Measurements from ENCODE around the gene ITIH1.
"Not testable (repeated sequence)": the region's sequence is repeated elsewhere in the genome, so short reads cannot be mapped to it uniquely, and the experiment has no call there.

The ITIH1 gene

DNA sequence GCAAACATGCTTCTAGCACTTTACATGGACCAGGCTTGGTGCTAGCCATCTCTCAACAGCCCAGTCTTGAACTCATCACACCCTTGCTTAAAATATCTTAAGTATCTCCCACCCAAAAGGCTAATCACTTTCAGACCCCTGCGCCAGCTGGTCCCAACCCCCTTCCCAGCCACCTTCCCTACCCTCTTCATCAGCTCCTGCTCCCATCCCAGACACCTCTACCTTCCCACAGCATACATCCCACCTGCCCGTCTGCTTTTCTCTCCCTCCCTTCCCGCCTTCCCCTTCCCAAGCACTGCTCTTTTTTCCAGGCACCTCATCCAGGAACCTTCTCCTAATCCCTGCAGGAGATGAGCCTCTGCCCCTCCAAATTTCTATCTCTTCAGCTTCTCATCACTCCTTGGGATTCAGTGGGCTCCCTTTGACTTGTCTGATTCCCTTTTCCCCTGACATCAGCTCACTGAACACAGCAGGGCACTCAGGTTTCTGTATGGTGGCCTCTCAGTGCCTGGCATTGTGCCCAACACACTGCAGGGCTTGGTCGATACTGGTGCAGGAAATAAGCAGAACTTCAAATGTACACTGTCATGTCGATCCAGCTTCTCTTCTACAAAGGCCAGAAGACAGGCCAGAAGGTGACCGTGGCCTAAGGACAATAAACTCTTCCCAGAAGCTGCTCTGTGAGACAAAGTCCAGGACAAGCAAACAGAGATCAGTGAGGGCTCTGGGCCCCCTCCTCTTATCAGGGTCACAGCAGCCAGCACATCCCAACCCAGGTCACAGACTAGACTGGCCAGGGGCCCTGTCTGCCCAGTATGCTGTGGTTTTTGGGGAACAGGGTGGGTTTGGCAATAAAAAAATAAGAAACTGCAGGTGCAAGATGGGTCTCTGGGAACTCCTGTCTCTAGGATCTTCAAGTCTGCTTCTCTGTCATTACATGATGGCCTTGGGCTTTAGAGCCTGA lies 2.2 kb upstream of the ITIH1 start:
- 81 to 97% methylated on average over 6 of the region's 6 CpGs for WGBS, 2 experiments (ENCODE audit: insufficient coverage in 2 of 2)
- Histone ChIP-seq H3K36me3 (ENCODE audit: control insufficient read depth, insufficient read depth, low read length) (no peaks in the 10 kb centered on the region), H3K27ac (ENCODE audit: low read depth, low read length, severe bottlenecking) (no peak overlapping the region), H3K4me3 (ENCODE audit: extremely low read depth, insufficient read depth, low read length, poor library complexity, severe bottlenecking) (no peak overlapping the region), H3K4me1 (ENCODE audit: control insufficient read depth, insufficient read depth, low read length, poor library complexity, severe bottlenecking) (no peaks in the 10 kb centered on the region), H3K9me3 (ENCODE audit: control insufficient read depth, low read length) (no peaks in the 10 kb centered on the region)

DNA sequence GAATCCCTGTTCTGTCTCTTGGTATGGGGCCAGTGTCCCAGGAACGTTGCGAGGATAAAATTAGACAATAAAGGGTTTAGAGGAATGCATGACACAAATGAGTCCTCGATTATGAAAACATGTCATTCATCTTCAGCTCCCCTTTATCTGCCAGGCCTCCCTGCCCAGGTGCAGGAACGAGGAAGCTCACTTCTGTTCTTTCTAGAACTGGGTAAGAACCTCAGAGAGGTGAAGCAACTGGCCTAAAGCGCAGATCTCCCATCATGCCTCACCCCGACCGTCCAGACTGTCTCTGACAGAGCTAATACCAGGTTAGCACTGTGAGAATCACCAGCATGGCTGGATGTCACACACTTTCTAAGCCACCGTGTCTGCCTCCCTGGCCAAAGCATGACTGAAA lies 1.5 kb upstream of the ITIH1 start:
- H3K36me3 ChIP-seq (ENCODE audit: control insufficient read depth, insufficient read depth, low read length): no peaks in the 10 kb centered on the region
- no peaks in the 10 kb centered on the region for H3K4me1 ChIP-seq (ENCODE audit: control insufficient read depth, insufficient read depth, low read length, poor library complexity, severe bottlenecking)
- H3K27ac ChIP-seq (ENCODE audit: low read depth, low read length, severe bottlenecking): no peak overlapping the region
- no peaks in the 10 kb centered on the region for H3K9me3 ChIP-seq (ENCODE audit: control insufficient read depth, low read length)
- WGBS, 2 experiments (ENCODE audit: insufficient coverage in 2 of 2): 63 to 72% methylated on average over 3 to 7 of the region's 8 CpGs
- no peak overlapping the region for H3K4me3 ChIP-seq (ENCODE audit: extremely low read depth, insufficient read depth, low read length, poor library complexity, severe bottlenecking)

DNA sequence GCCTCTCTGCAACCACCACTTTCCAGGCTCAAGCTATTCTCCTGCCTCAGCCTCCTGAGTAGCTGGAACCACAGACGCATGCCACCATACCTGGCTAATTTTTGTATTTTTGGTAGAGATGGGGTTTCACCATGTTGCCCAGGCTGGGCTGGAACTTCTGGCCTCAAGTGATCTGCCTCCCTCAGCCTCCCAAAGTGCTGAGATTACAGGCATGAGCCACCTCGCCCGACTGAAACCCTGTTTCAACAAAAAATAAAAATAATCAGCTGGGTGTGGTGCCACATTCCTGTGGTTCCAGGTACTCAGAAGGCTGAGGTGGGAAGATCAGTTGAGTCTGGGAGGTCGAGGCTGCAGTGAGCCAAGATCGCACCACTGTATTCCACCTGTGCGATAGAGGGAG lies 913 bp upstream of the ITIH1 start:
- not testable (repeated sequence) for H3K36me3 ChIP-seq (ENCODE audit: control insufficient read depth, insufficient read depth, low read length); H3K9me3 ChIP-seq (ENCODE audit: control insufficient read depth, low read length); H3K4me1 ChIP-seq (ENCODE audit: control insufficient read depth, insufficient read depth, low read length, poor library complexity, severe bottlenecking); H3K27ac ChIP-seq (ENCODE audit: low read depth, low read length, severe bottlenecking); H3K4me3 ChIP-seq (ENCODE audit: extremely low read depth, insufficient read depth, low read length, poor library complexity, severe bottlenecking)
- WGBS, 2 experiments (ENCODE audit: insufficient coverage in 2 of 2): 93 to 94% methylated on average over 2 to 3 of the region's 6 CpGs

DNA sequence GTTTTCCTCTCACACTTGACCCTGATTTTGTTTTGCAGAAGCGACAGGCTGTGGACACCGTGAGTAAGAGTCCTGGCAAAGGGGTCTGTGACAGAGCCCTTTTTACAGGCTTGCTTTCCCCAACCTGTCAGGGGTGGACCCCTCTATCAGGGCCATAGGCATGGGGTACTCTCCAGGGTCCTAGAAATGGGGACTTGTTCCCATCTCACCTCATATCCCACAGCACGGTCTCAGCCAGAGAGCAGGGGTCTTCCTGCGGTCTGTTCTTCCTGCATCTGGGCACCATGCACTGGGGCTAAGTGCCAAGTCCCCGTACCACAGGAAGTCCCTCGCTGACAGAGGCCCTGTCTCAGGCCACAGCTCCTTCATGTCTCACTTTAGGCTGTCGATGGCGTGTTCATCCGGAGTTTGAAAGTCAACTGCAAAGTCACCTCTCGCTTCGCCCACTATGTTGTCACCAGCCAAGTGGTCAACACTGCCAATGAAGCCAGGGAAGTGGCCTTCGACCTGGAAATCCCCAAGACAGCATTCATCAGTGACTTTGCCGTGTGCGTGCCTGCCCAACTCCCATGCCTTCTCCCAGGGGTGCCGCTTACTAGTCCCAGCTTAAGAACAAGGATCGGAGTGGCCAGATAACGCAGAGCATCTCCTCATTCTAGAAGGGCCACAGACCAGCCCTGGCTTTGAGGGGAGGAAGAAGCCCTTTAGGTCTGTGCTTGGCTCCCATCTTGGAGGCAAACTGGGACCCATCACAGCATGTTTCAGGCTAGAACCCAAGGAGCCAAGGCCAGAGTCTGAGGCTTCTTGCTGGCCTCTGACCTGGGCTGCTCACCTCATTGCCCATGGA lies 783 bp downstream of the ITIH1 start:
- Histone ChIP-seq H3K27ac (ENCODE audit: low read depth, low read length, severe bottlenecking) (no peak overlapping the region), H3K36me3 (ENCODE audit: control insufficient read depth, insufficient read depth, low read length) (no peaks in the 10 kb centered on the region), H3K9me3 (ENCODE audit: control insufficient read depth, low read length) (no peaks in the 10 kb centered on the region), H3K4me1 (ENCODE audit: control insufficient read depth, insufficient read depth, low read length, poor library complexity, severe bottlenecking) (no peaks in the 10 kb centered on the region), H3K4me3 (ENCODE audit: extremely low read depth, insufficient read depth, low read length, poor library complexity, severe bottlenecking) (no peak overlapping the region)
- WGBS, 2 experiments (ENCODE audit: insufficient coverage in 2 of 2): 89 to 90% methylated on average over 17 of the region's 17 CpGs

DNA sequence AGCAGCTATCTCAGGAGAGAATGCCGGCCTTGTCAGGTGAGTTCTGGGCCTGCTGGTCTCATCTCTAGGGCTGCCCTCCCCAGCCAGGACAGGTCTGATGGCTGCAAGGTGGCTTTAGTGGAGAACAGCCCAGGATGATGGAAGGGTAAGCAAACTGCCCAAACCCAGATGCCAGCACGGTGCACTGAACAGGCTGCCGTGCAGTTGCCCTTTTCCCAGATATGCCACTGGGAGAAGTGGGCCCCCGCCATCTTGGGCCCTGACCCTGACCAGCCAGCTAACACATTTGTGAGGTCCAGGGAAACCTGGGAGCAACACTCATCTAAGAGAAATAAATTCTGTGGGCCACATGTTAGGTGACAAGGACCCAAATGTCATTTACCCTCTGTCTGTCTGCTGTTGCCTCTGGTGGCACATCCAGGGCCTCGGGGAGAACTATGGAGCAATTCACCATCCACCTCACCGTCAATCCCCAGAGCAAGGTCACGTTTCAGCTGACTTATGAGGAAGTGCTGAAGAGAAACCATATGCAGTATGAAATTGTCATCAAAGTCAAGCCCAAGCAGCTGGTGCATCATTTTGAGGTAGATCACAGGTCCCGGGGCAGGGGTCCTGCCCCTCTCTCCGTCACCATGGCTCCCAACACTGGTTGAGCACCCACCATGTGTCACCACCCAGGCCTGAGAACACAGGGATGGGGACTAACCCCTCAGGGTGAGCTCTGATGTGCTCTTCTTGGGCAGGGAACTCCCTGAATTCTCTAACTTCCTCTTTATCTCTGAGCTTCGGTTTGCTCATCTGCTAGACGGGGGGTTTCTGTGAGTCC lies 1.8 kb downstream of the ITIH1 start:
- H3K36me3 ChIP-seq (ENCODE audit: control insufficient read depth, insufficient read depth, low read length): no peaks in the 10 kb centered on the region
- H3K27ac ChIP-seq (ENCODE audit: low read depth, low read length, severe bottlenecking): no peak overlapping the region
- no peaks in the 10 kb centered on the region for H3K9me3 ChIP-seq (ENCODE audit: control insufficient read depth, low read length)
- no peak overlapping the region for H3K4me3 ChIP-seq (ENCODE audit: extremely low read depth, insufficient read depth, low read length, poor library complexity, severe bottlenecking)
- WGBS, 2 experiments (ENCODE audit: insufficient coverage in 2 of 2): 91 to 95% methylated on average over 10 of the region's 11 CpGs
- no peaks in the 10 kb centered on the region for H3K4me1 ChIP-seq (ENCODE audit: control insufficient read depth, insufficient read depth, low read length, poor library complexity, severe bottlenecking)

DNA sequence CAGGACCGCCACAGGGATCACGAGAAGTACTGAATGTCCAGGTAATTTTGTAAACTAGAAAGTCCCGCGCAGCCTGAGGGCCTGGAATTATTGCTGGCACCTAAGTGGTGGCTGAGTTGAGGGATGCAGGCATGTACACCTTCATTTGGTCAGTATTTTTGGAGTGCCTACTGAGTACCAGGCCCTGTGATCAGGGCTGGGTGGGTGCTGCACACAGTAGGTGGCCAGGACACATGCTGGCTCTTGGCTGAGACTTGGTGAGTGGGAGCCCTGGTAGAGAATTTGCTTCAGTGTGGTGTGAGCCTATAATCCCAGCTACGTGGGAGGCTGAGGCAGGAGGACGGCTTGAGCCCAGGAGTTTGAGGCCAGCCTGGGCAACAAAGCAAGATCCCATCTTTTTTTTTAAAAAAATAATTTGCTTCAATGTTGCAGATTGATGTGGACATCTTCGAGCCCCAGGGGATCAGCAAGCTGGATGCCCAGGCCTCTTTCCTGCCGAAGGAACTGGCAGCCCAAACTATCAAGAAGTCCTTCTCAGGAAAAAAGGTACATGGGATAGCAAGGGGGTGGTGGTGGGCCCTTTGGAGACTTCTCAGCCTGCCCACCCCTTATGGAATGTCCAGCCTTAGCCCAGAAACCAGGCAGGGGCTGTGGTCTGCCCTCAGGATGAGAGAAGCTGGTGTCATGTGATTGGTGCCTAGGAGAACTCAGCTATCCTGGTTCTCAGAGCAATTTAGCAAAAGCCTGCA lies 2.6 kb downstream of the ITIH1 start:
- H3K9me3 ChIP-seq (ENCODE audit: control insufficient read depth, low read length): no peaks in the 10 kb centered on the region
- no peak overlapping the region for H3K4me3 ChIP-seq (ENCODE audit: extremely low read depth, insufficient read depth, low read length, poor library complexity, severe bottlenecking)
- H3K36me3 ChIP-seq (ENCODE audit: control insufficient read depth, insufficient read depth, low read length): no peaks in the 10 kb centered on the region
- H3K27ac ChIP-seq (ENCODE audit: low read depth, low read length, severe bottlenecking): no peak overlapping the region
- H3K4me1 ChIP-seq (ENCODE audit: control insufficient read depth, insufficient read depth, low read length, poor library complexity, severe bottlenecking): no peaks in the 10 kb centered on the region
- WGBS, 2 experiments (ENCODE audit: insufficient coverage in 2 of 2): 91 to 96% methylated on average over 7 of the region's 8 CpGs

DNA sequence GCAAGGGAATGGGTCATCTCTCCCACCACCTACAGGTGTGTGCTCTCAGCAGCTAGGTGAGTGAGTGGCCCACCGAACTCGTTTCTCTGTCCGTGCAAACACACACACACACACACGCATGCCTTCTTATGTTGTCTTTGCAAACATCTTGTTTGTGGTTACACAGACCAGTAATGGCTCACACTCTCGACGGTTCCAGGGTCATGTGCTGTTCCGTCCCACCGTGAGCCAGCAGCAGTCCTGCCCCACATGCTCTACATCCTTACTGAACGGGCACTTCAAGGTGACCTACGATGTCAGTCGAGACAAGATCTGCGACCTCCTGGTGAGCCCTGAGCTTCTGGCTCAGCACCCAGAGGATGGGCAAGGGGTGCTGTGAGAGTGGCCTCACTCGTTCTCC lies 4.3 kb downstream of the ITIH1 start:
- 84 to 91% methylated on average over 8 to 13 of the region's 13 CpGs for WGBS, 2 experiments (ENCODE audit: insufficient coverage in 2 of 2)

DNA sequence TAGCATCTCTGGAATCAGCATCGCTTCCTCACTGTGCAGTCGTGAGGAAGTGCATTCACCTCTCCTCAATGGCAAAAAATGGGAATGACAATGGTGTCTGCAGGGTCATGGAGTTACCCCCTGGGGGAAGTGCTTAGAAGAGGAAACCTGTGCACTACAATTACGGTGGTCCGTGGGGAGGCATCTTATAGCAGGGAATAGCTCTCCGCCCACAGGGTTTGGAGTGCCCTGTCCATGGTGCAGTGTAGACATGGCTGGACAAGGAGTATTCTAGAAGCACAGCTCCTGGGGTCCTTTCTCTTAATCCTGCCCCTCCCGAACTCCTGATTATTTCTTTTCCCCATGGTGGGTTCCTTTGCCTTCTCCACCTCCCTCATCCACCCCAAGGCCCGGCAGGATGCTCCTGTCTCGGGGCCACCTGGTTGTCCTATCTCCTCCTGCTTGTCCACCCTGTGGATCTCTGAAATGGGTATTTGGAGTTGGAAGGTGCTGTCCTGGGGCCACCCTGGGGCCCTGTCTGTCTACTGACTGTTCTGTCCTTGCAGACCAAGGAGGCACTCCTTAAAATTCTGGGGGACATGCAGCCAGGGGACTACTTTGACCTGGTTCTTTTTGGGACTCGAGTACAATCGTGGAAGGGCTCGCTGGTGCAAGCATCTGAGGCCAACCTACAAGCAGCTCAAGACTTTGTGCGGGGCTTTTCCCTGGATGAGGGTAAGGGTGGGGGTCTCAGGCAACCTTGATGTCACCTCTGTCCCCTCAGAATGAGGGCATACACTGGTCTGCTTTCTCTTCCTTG lies 5.2 kb downstream of the ITIH1 start:
- no peaks in the 10 kb centered on the region for H3K9me3 ChIP-seq (ENCODE audit: control insufficient read depth, low read length)
- H3K4me3 ChIP-seq (ENCODE audit: extremely low read depth, insufficient read depth, low read length, poor library complexity, severe bottlenecking): no peak overlapping the region
- 74% methylated on average over 8 to 10 of the region's 12 CpGs for WGBS, 2 experiments (ENCODE audit: insufficient coverage in 2 of 2)
- no peaks in the 10 kb centered on the region for H3K36me3 ChIP-seq (ENCODE audit: control insufficient read depth, insufficient read depth, low read length)
- H3K4me1 ChIP-seq (ENCODE audit: control insufficient read depth, insufficient read depth, low read length, poor library complexity, severe bottlenecking): no peaks in the 10 kb centered on the region
- H3K27ac ChIP-seq (ENCODE audit: low read depth, low read length, severe bottlenecking): no peak overlapping the region

More for the DNA sequence above, 4.3 kb downstream of the ITIH1 start:
- Histone ChIP-seq H3K9me3 (ENCODE audit: control insufficient read depth, low read length) (no peaks in the 10 kb centered on the region), H3K36me3 (ENCODE audit: control insufficient read depth, insufficient read depth, low read length) (no peaks in the 10 kb centered on the region), H3K4me3 (ENCODE audit: extremely low read depth, insufficient read depth, low read length, poor library complexity, severe bottlenecking) (no peak overlapping the region), H3K27ac (ENCODE audit: low read depth, low read length, severe bottlenecking) (no peak overlapping the region), H3K4me1 (ENCODE audit: control insufficient read depth, insufficient read depth, low read length, poor library complexity, severe bottlenecking) (no peaks in the 10 kb centered on the region)

DNA sequence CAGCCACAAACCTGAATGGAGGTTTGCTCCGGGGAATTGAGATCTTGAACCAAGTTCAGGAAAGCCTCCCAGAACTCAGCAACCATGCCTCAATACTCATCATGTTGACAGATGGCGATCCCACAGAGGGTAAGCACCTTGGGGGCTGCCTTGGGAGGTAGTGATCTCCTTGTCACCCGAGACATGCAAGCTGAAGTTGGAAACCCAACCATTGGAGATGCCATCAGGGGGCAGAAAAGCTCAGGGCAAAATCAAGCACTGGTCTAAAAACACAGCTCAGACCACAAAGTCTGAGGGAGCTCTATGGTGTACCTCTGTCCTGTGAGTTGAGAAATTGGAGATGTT lies 5.8 kb downstream of the ITIH1 start:
- Histone ChIP-seq H3K27ac (ENCODE audit: low read depth, low read length, severe bottlenecking) (no peak overlapping the region), H3K4me3 (ENCODE audit: extremely low read depth, insufficient read depth, low read length, poor library complexity, severe bottlenecking) (no peak overlapping the region), H3K4me1 (ENCODE audit: control insufficient read depth, insufficient read depth, low read length, poor library complexity, severe bottlenecking) (no peaks in the 10 kb centered on the region), H3K9me3 (ENCODE audit: control insufficient read depth, low read length) (no peaks in the 10 kb centered on the region), H3K36me3 (ENCODE audit: control insufficient read depth, insufficient read depth, low read length) (no peaks in the 10 kb centered on the region)
- 88% methylated on average over 3 of the region's 3 CpGs for WGBS, 2 experiments (ENCODE audit: insufficient coverage in 2 of 2)

Measured in mesodermal cell (in vitro differentiated cells).